Measurements from ENCODE around the gene EN2.

EN2 gene

DNA sequence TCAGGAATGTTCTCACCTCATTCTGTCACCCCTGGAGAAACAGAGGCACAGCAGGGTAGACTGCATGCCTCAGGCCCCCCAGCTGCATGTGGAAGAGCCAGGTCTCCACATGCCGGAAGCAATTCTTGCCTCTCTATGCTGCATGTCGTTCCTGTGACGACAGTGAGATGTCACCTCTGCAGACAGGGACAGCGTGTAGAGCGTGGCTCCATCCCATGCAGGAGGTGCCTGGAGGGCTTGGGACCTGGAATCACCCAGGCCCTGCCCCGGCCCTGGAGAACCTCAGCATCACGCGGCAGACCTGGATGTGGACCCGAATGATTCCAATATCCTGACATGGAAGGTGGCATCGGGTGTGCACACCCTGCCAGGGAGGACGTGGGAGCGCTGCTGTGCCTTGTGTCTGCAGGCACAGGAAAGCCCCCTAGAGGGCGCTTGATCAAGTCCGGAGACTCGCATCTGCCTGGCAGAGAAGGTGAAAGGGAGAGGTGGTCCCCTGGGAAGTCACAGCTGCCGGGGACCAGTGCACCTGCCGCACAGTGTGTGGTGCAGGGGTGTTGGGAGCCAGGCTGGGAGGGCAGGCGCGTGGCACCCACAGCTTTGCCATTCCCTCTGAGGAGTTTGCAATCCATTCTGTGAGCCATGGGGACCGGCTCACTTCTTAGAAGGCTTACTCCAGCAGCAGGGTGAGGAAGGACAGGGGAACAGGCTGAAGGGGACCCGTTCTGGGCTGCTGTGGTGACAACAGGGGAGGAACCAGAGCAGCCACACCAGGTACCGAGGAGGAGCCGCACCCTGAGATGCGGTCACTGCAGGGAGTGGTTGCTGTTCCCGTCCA, 45.3 kb upstream of the EN2 start:
- TF ChIP-seq, protein P1, sequence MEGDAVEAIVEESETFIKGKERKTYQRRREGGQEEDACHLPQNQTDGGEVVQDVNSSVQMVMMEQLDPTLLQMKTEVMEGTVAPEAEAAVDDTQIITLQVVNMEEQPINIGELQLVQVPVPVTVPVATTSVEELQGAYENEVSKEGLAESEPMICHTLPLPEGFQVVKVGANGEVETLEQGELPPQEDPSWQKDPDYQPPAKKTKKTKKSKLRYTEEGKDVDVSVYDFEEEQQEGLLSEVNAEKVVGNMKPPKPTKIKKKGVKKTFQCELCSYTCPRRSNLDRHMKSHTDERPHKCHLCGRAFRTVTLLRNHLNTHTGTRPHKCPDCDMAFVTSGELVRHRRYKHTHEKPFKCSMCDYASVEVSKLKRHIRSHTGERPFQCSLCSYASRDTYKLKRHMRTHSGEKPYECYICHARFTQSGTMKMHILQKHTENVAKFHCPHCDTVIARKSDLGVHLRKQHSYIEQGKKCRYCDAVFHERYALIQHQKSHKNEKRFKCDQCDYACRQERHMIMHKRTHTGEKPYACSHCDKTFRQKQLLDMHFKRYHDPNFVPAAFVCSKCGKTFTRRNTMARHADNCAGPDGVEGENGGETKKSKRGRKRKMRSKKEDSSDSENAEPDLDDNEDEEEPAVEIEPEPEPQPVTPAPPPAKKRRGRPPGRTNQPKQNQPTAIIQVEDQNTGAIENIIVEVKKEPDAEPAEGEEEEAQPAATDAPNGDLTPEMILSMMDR (IDR thresholded peaks at IDR 0.05; ENCODE audit: low read depth, low read length), result peak; percentile 45
- in situ Hi-C loops (cut with HindIII; ENCODE audit: low sequenced_read_pairs), result no loop called here
- no peak for DNase-seq (ENCODE audit: low read depth, low spot score)
- no peak overlapping the region for H3K4me3 ChIP-seq (ENCODE audit: low read depth, low read length)

DNA sequence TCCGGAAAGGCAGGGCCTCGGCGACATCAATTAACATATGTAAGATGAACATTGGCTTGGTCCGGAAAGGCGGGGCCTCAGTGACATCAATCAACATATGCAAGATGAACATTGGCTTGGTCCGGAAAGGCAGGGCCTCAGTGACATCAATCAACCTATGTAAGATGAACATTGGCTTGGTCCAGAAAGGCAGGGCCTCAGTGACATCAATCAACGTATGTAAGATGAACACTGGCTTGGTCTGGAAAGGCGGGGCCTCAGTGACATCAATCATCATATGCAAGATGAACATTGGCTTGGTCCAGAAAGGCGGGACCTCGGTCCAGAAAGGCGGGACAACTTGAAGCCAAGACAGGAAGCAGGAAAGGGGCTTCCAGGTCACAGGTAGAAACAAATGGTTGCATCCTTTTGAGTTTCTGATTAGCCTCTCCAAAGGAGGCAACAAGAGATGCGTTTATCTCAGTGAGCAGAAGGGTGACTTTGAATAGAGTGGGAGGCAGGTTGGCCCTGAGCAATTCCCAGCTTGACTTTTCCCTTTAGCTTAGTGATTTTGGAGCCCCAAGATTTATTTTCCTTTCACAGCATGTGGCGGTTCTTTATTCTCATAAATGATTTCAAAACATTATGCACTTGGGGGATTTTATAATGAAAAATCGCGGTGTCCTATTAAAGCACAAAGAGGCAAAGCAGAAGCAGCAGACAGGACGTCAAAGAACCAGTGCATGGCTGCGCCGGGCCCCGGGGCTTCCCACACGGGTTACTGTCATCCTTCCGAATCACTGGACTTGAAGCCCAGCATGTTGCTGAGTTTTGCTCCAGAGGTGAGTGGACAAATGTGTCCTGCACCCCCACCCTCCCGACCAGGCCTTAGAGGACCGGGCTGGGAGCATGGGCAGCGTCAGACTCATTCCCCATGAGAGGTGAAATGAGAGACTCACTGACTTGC, 43.1 kb upstream of the EN2 start:
- TF ChIP-seq, protein P1 (IDR thresholded peaks at IDR 0.05; ENCODE audit: low read depth, low read length), result no peak
- no peak overlapping the region for H3K4me3 ChIP-seq (ENCODE audit: low read depth, low read length)
- DNase-seq (ENCODE audit: low read depth, low spot score), result no peak
- in situ Hi-C loops (cut with HindIII; ENCODE audit: low sequenced_read_pairs), result no loop called here

DNA sequence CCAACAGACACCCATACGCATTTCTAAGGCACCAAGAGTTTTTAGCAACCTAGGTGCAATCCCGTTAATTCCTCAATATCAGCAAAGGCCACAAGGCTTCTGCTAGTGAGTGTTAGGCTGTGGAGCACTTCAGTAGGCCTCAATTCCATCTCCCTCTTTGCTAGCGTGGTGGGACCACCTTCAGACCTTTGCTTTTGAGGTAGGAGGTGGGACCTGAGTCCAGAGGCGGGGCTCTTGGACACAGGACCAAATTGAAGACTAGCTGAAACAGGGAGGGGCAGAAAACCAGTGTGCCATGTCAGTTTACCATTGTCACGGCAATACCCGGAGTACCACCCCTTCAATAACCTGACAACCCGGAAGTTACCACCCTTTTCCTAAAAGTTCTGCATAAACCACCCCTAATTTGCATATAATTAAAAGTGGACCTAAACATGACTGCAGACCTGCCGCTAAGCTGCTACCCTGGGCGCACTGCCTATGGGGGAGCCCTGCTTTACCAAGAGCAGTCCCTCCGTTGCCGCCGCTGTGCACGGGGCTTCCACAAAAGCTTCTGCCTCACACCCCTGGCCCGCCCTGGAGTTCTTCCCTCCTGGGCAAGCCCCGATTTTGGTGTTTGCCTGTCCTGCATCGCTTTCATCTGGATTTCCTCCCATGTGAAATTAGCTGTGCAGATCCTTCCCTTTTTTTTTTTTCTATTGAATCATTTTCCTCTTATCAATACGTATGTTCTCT, 41.1 kb upstream of the EN2 start:
- TF ChIP-seq, protein P1 (IDR thresholded peaks at IDR 0.05; ENCODE audit: low read depth, low read length), result no peak
- DNase-seq (ENCODE audit: low read depth, low spot score), result no peak
- in situ Hi-C loops (cut with HindIII; ENCODE audit: low sequenced_read_pairs), result no loop called here
- H3K4me3 ChIP-seq (ENCODE audit: low read depth, low read length), result no peak overlapping the region

DNA sequence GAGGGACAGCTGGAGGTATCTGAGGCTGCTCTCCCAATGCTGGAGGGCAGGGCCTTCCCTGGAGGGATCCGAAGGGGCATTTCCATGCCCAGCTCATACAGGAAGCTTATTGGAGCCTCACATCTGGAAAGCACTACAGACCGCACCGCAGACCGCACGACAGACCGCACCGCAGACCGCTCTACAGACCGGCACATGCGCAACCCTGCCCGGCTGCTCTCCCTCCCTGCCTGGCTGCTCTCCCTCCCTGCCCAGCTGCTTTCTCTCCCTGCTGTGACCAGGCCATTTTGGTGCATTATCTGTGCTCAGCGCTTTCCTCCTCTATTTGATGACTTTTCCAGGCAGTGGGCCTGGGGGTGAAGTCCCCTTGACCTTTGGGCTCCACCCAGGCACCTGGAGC, 39.6 kb upstream of the EN2 start:
- no peak for DNase-seq (ENCODE audit: low read depth, low spot score)
- in situ Hi-C loops (cut with HindIII; ENCODE audit: low sequenced_read_pairs), result no loop called here

DNA sequence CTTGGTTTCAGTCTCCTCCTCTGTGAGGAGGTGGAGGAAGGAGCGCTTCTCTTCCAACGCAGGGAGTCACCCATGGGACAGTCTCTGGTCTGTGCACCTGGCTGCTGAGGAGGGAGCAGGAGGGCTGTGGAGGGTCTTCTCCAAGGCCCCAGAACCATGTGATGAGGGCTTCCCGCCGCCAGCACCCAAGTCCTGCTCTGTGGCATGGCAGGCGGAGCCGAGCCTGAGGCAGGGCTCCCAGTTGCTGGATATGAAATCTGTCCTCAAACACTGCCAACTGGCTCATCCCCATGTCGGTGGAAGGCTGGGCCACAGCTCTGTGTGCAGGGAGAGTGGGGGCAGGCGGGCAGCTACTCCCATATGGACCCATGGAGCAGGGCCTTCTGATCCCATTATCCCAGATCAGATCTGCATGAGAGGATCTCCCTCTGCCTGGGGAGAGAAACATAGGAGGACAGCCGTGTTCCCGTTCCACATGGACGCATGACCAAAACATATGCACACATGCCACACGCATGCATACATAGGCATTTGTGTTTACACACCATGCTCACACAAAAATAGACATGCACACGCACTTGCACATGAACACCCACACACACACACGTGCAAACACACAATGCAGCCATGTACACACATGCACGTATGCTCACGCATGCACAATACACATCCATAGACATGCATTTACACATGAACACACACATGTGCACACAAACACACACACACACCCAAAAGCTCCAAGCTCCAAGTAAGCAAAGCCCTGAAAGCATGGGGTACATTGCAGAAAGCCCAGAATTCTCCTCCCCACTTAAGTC, 38.8 kb upstream of the EN2 start:
- H3K4me3 ChIP-seq (ENCODE audit: low read depth, low read length), result no peak overlapping the region
- no peak for DNase-seq (ENCODE audit: low read depth, low spot score)
- in situ Hi-C loops (cut with HindIII; ENCODE audit: low sequenced_read_pairs), result no loop called here
- TF ChIP-seq, protein P1 (IDR thresholded peaks at IDR 0.05; ENCODE audit: low read depth, low read length), result no peak

More for the DNA sequence above, 39.6 kb upstream of the EN2 start:
- TF ChIP-seq, protein P1 (IDR thresholded peaks at IDR 0.05; ENCODE audit: low read depth, low read length), result no peak
- no peak overlapping the region for H3K4me3 ChIP-seq (ENCODE audit: low read depth, low read length)
